CD8-positive, alpha-beta memory T cell (primary cell): ENCODE measurements around the gene OTOP1. TPM values are rescaled to one million over a fixed set of nuclear protein-coding genes. Genes with fewer than 3 reads are reported as not detected.
A peak's percentile ranks its signal among the peaks of the same experiment; 100 is the strongest.
"Not testable (repeated sequence)": the region's sequence is repeated elsewhere in the genome, so short reads cannot be mapped to it uniquely, and the experiment has no call there.

ENCODE experiments used
- CTCF ChIA-PET: fragments of 350-600 bp; sonication (Branson Sonifier 250); formaldehyde crosslinking; loops from one replicate; lab custom pipeline; 2021; ENCODE audit warnings: antibody characterized with exemption; lab: Charles Lee
- POLR2A ChIA-PET: fragments of 350-600 bp; sonication (Branson Sonifier 250); formaldehyde crosslinking; loops from one replicate; lab custom pipeline; 2021; ENCODE audit warnings: antibody characterized with exemption; lab: Charles Lee
- DNase-seq, 5 donors: peaks; one replicate each; pipeline versions ENCODE4 v3.0.0 to v3.0.0-alpha.2; 2020 to 2022; ENCODE audit warnings: mixed read lengths in 1 of 5
- H3K27ac ChIP-seq: one replicate; pipeline ENCODE4 v1.7.0; 2013; ENCODE audit warnings: low read depth, mild to moderate bottlenecking, low read length, moderate library complexity
- H3K27me3 ChIP-seq: 2 replicates; pipeline ENCODE4 v1.7.0; 2013; ENCODE audit warnings: low read length, mild to moderate bottlenecking; ENCODE audit not compliant: insufficient read depth, poor library complexity, severe bottlenecking
- H3K36me3 ChIP-seq: 2 replicates; pipeline ENCODE4 v1.7.0; 2013; ENCODE audit warnings: mild to moderate bottlenecking, low read length, moderate library complexity; ENCODE audit not compliant: insufficient read depth
- H3K4me1 ChIP-seq: 2 replicates; pipeline ENCODE4 v1.7.0; 2013; ENCODE audit warnings: mild to moderate bottlenecking, low read length, moderate library complexity; ENCODE audit not compliant: insufficient read depth
- H3K4me3 ChIP-seq: 2 replicates; pipeline ENCODE4 v1.7.0; 2013; ENCODE audit warnings: mild to moderate bottlenecking, low read length
- H3K9me3 ChIP-seq: 2 replicates; pipeline ENCODE4 v1.7.0; 2013; ENCODE audit warnings: mild to moderate bottlenecking, low read length
- H3K27ac Mint-ChIP-seq, 8 donors: one replicate each; pipeline ENCODE4 v1.8.0; 2020 to 2021; ENCODE audit warnings: mixed read lengths in 8 of 8, mild to moderate bottlenecking in 6 of 8, inconsistent platforms in 3 of 8, moderate library complexity in 3 of 8
- H3K27me3 Mint-ChIP-seq, 2 donors: one replicate each; pipeline ENCODE4 v1.8.0; 2020 to 2021; ENCODE audit warnings: mixed read lengths in 2 of 2, mild to moderate bottlenecking in 1 of 2, moderate library complexity in 1 of 2
- H3K36me3 Mint-ChIP-seq, 3 donors: one replicate each; pipeline ENCODE4 v1.8.0; 2020 to 2021; ENCODE audit warnings: mixed read lengths in 3 of 3, inconsistent platforms in 1 of 3, mild to moderate bottlenecking in 1 of 3
- H3K4me1 Mint-ChIP-seq, 3 donors: one replicate each; pipeline ENCODE4 v1.8.0; 2020 to 2021; ENCODE audit warnings: mixed read lengths in 3 of 3, inconsistent platforms in 1 of 3, mild to moderate bottlenecking in 1 of 3
- H3K4me3 Mint-ChIP-seq, 7 donors: one replicate each; pipeline ENCODE4 v1.8.0; 2020 to 2021; ENCODE audit warnings: mixed read lengths in 7 of 7, mild to moderate bottlenecking in 6 of 7, moderate library complexity in 4 of 7, inconsistent platforms in 2 of 7
- H3K9me3 Mint-ChIP-seq, 5 donors: one replicate each; pipeline ENCODE4 v1.8.0; 2020 to 2022; ENCODE audit warnings: mixed read lengths in 5 of 5, mild to moderate bottlenecking in 3 of 5, moderate library complexity in 2 of 5, inconsistent platforms in 1 of 5
- polyA plus RNA-seq: library from polyadenylated mRNA; unstranded; fragments of 300-500 nt; fragmentation: Illumina TruSeq; gene quantifications from one replicate; pipeline ENCODE4 v1.2.3, GENCODE V29; 2021
- total RNA-seq, 2 experiments: library from RNA; stranded (reverse); gene quantifications; one replicate each; pipeline ENCODE4 v1.2.3, GENCODE V29; 2021

The OTOP1 gene
- total and polyA plus RNA-seq, 3 experiments from 2014 or later, result not detected

- Mint-ChIP-seq H3K36me3 (no peaks in the 10 kb centered on the region), H3K4me3 (no peak overlapping the region), H3K4me1 (no peaks in the 10 kb centered on the region), H3K9me3 (no peaks in the 10 kb centered on the region), H3K27ac (no peak overlapping the region), H3K27me3 (peaks cover 17 to 61% of the 10 kb centered on the region in 2 donors)
- H3K27ac ChIP-seq, result no peak overlapping the region
- ChIA-PET POLR2A (no interaction called here), CTCF (no interaction called here)
- DNase-seq, result peak in 1 of 5 donors; percentile 6
- H3K4me1 ChIP-seq, result no peaks in the 10 kb centered on the region
- no peaks in the 10 kb centered on the region for H3K36me3 ChIP-seq
- peaks cover 3% of the 10 kb centered on the region for H3K27me3 ChIP-seq
- no peak overlapping the region for H3K4me3 ChIP-seq
- no peaks in the 10 kb centered on the region for H3K9me3 ChIP-seq
These were observed 43.7 kb downstream of the OTOP1 start for GRCh38 chr4:4182835-4183568.

- POLR2A ChIA-PET, result no interaction called here
- H3K27ac Mint-ChIP-seq, result no peak overlapping the region
- no peaks in the 10 kb centered on the region for H3K9me3 Mint-ChIP-seq
- no peak overlapping the region for H3K27ac ChIP-seq
- H3K36me3 ChIP-seq, result no peaks in the 10 kb centered on the region
- no peak for DNase-seq
- no peak overlapping the region for H3K4me3 Mint-ChIP-seq
- H3K36me3 Mint-ChIP-seq, result no peaks in the 10 kb centered on the region
- no peak overlapping the region for H3K4me3 ChIP-seq
- no peaks in the 10 kb centered on the region for H3K4me1 ChIP-seq
- H3K9me3 ChIP-seq, result no peaks in the 10 kb centered on the region
- peaks cover 14 to 30% of the 10 kb centered on the region in 2 donors for H3K27me3 Mint-ChIP-seq
- H3K4me1 Mint-ChIP-seq, result no peaks in the 10 kb centered on the region
- CTCF ChIA-PET, result no interaction called here
- H3K27me3 ChIP-seq, result no peaks in the 10 kb centered on the region
These were observed 56.1 kb downstream of the OTOP1 start for GRCh38 chr4:4170596-4171150.

GRCh38 chr4:4167981-4168780, 58.5 kb downstream of the OTOP1 start:
- H3K4me3 Mint-ChIP-seq, H3K4me3 ChIP-seq, H3K36me3 ChIP-seq, H3K27ac ChIP-seq, H3K27me3 ChIP-seq, H3K9me3 ChIP-seq, DNase-seq, H3K9me3 Mint-ChIP-seq, POLR2A ChIA-PET, H3K36me3 Mint-ChIP-seq, H3K4me1 ChIP-seq, H3K4me1 Mint-ChIP-seq, CTCF ChIA-PET, H3K27ac Mint-ChIP-seq: not testable (repeated sequence)
- peaks cover 17 to 30% of the 10 kb centered on the region in 2 donors for H3K27me3 Mint-ChIP-seq

- H3K27ac ChIP-seq, H3K27ac Mint-ChIP-seq, H3K9me3 ChIP-seq, H3K4me1 ChIP-seq, H3K4me1 Mint-ChIP-seq, DNase-seq, H3K27me3 ChIP-seq, POLR2A ChIA-PET, H3K36me3 Mint-ChIP-seq, H3K4me3 ChIP-seq, H3K9me3 Mint-ChIP-seq, CTCF ChIA-PET, H3K4me3 Mint-ChIP-seq, H3K36me3 ChIP-seq: not testable (repeated sequence)
- H3K27me3 Mint-ChIP-seq, result peaks cover 17 to 28% of the 10 kb centered on the region in 2 donors
These were observed 59.7 kb downstream of the OTOP1 start for GRCh38 chr4:4166986-4167385.

- H3K27ac ChIP-seq, H3K36me3 Mint-ChIP-seq, H3K36me3 ChIP-seq, H3K9me3 Mint-ChIP-seq, H3K4me3 ChIP-seq, H3K9me3 ChIP-seq, H3K4me1 ChIP-seq, H3K4me3 Mint-ChIP-seq, H3K27ac Mint-ChIP-seq, DNase-seq, H3K4me1 Mint-ChIP-seq, CTCF ChIA-PET, POLR2A ChIA-PET, H3K27me3 ChIP-seq: not testable (repeated sequence)
- H3K27me3 Mint-ChIP-seq, result peaks cover 20 to 28% of the 10 kb centered on the region in 2 donors
These were observed 60.9 kb downstream of the OTOP1 start for GRCh38 chr4:4165701-4166392.

GRCh38 chr4:4164532-4165173, 62.1 kb downstream of the OTOP1 start:
- H3K27me3 ChIP-seq, H3K9me3 Mint-ChIP-seq, H3K27ac ChIP-seq, H3K4me1 Mint-ChIP-seq, H3K9me3 ChIP-seq, CTCF ChIA-PET, H3K36me3 ChIP-seq, H3K4me1 ChIP-seq, DNase-seq, H3K4me3 ChIP-seq, H3K27ac Mint-ChIP-seq, POLR2A ChIA-PET, H3K36me3 Mint-ChIP-seq, H3K4me3 Mint-ChIP-seq: not testable (repeated sequence)
- peaks cover 18 to 30% of the 10 kb centered on the region in 2 donors for H3K27me3 Mint-ChIP-seq

- H3K27me3 Mint-ChIP-seq, result peaks cover 12 to 27% of the 10 kb centered on the region in 2 donors
- POLR2A ChIA-PET, H3K36me3 Mint-ChIP-seq, H3K9me3 Mint-ChIP-seq, H3K9me3 ChIP-seq, H3K27me3 ChIP-seq, H3K27ac ChIP-seq, H3K4me3 ChIP-seq, H3K36me3 ChIP-seq, H3K4me3 Mint-ChIP-seq, CTCF ChIA-PET, H3K4me1 ChIP-seq, H3K27ac Mint-ChIP-seq, DNase-seq, H3K4me1 Mint-ChIP-seq: not testable (repeated sequence)
These were observed 64.5 kb downstream of the OTOP1 start for GRCh38 chr4:4162186-4162585.
